WI38 (cell line): ENCODE measurements around the gene DSCAML1.

ENCODE experiments used
- H3K4me3 ChIP-seq: 2 replicates; pipeline ENCODE4 v1.5.1; 2011; ENCODE audit warnings: low read depth, mild to moderate bottlenecking, control low read depth, low read length
- TF ChIP-seq, protein P1 (sequence below): IDR thresholded peaks from 2 replicates; pipeline ENCODE4 v1.5.1; 2012; ENCODE audit warnings: low read depth, mild to moderate bottlenecking, control low read depth, low read length

Gene DSCAML1

DNA sequence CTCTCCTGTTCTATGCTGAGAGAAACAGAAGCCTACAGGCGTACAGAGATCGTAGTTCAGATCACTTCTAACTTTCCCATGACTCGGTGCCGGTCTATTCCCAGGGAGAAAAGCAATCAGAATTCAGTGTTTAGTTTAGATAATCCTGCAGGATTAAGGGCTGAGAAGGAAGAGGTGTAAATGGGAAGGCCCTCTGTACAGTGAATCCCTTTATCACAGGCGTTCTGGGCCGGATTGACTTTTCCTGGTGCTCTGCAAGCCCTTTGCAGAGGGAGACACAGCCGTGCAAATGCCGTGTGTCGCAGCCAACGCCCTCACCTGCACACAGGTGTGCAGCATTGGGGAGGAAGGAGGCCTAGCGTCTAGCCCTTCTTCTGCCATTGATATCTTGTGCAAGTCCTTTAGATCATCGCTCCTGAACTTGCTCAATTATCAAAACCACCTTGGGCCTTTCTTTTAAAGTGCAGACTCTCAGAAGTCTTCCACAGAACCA is 90.6 kb downstream of the DSCAML1 start:
- H3K4me3 ChIP-seq = no peak overlapping the region
- TF ChIP-seq, protein P1, sequence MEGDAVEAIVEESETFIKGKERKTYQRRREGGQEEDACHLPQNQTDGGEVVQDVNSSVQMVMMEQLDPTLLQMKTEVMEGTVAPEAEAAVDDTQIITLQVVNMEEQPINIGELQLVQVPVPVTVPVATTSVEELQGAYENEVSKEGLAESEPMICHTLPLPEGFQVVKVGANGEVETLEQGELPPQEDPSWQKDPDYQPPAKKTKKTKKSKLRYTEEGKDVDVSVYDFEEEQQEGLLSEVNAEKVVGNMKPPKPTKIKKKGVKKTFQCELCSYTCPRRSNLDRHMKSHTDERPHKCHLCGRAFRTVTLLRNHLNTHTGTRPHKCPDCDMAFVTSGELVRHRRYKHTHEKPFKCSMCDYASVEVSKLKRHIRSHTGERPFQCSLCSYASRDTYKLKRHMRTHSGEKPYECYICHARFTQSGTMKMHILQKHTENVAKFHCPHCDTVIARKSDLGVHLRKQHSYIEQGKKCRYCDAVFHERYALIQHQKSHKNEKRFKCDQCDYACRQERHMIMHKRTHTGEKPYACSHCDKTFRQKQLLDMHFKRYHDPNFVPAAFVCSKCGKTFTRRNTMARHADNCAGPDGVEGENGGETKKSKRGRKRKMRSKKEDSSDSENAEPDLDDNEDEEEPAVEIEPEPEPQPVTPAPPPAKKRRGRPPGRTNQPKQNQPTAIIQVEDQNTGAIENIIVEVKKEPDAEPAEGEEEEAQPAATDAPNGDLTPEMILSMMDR = no peak

DNA sequence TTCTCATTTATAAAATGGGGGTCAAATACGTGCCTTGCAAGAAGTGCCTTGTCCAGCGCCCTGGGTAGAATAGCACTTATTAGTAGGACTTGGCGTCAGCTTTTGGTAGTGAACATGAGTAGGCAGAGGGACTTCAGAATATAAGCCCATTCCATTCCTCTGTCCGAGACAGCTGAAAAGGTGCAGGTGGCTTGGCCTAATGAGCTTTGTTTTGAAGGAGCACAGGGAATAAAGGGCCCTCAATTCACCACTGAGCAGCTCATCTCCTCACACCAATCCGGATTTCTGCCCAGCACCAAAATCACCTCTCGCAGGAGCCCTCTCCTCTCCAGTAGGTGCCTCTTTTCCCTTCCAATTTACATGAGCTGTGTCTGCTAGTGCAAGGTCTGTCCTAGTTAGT is 91.2 kb downstream of the DSCAML1 start:
- TF ChIP-seq, protein P1 = no peak
- no peak overlapping the region for H3K4me3 ChIP-seq

DNA sequence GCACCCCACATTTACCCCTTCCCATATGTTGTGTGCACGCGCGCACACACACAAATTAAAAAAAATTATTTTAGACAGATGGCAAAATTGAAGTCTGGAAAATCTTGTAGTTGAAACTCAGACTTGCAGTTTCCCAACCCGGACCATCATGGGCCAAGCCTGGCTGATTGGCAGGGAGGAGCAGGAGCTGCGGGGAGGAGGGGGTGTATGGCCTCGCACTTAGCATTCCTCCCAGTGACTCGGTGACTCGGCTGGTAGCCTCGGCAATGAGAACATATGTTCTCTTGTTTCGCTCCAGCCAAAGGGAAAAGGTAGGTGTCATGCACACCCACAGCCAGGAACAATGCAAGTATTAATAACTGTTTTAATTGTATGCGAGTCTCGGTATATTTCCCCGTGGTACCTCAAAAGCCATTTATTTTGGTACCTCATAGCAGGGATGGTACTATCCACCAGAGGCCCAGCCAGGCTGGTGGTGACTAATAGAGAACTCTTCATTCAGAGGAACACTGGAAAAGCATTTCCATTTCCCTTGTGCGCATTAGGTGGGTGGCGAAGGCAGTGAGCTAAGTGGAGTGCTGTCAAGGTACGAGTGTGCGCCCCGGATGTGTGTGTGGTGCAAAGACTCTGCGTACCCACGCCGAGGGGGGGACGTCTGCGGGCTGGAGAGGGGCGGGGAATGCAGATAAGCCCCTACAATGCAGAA is 92.5 kb downstream of the DSCAML1 start:
- TF ChIP-seq, protein P1 = no peak

DNA sequence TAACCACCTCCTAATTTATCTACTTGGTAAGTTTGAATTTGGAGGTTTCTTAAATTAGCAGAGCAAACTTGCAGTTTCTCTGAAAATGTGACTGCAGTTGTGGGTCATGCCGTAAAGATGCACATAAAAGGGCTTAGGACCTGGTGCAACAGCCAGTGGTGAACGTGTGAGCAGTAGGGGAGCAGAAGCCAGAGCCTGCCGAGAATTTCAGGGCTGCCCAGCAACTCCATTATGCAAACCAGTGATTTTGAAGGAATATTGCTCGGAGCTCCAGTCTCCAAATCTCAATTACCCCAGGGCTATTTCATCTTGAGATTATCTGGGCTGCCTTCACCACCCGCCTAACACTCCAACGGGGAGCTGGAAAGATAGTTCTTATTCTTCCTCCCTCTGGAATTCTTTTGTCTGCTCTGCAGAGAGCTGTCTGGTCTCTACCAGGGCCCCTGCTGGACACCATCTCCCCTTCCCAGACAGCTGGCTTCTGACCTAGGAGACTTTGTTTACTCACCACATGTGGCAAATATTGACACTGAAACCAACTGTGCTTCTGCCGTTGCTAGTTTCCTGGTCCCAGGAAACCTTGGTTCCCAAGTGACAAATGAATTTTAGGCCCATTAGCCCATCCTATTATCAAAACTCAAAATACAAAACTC is 93.9 kb downstream of the DSCAML1 start:
- no peak overlapping the region for H3K4me3 ChIP-seq
- TF ChIP-seq, protein P1 = no peak

More for the DNA sequence above, 92.5 kb downstream of the DSCAML1 start:
- no peak overlapping the region for H3K4me3 ChIP-seq

DNA sequence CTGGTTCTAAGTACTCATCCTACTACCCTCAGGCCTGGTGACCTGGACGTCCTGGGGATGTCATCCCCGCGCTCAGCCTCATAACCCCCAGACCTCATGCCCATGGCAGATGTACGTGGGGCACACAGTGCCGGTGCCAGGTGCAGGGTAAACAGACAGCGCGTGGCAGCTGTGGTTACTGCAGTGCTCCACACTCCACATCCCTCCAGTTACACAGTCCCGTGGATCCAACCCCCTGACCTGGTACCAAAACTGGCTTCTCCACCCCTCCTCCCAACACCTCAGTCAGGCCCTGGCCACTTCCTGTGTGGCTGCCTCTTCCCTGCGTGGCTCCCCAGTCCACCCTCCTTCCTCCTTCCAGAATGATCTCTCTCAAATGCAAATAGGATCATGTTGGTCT is 95.2 kb downstream of the DSCAML1 start:
- TF ChIP-seq, protein P1 = no peak
- H3K4me3 ChIP-seq = no peak overlapping the region

DNA sequence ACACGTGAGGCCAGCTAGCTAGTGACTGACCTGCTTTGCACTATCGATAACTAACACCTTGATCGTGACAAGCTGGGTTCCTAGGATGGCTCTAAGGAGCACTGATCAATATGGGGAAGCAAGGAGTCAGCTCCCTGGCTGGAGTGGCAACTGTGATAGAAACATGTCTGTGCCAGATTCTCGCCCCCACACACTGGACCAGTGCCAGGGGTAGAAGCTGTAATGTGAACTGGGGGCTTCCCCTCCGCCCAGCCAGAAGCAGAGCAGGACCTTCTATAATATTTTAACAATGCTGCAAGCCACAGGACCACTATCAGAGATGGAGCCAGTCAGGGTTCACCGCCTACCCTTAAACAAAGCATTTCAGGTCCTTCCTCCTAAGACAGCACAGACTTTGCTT is 96.5 kb downstream of the DSCAML1 start:
- H3K4me3 ChIP-seq = no peak overlapping the region
- TF ChIP-seq, protein P1 = no peak

DNA sequence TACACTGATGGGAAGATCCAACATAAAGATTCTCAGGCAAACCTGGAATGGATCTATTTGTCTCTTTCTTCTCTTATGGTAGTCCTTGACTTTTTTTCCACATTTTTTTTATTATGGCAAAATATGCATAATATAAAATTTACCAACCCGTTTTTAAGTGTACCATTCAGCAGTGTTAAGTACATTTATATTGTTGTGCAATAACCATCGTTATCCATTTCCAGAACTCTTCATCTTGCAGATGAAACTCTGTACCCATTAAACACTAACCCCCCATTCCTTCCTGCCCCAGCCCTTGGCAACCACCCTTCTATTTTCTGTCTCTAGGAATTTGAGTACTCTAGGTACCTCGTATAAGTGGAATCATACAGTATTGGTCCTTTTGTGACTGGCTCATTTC is 99.7 kb downstream of the DSCAML1 start:
- H3K4me3 ChIP-seq = no peak overlapping the region
- TF ChIP-seq, protein P1 = no peak
